Measurements from ENCODE around the gene DRP2. TPM values are rescaled to one million over a fixed set of nuclear protein-coding genes. Genes with fewer than 3 reads are reported as not detected.

Gene DRP2
- total RNA-seq, 1 experiment from 2014 or later = 0.04 TPM

GRCh38 chrX:101229170-101229569 lies 9.6 kb downstream of the DRP2 start:
- Mint-ChIP-seq H3K9me3 (peaks cover 50 to 51% of the 10 kb centered on the region in 2 experiments), H3K36me3 (ENCODE audit: insufficient read depth in 1 of 3, low read depth in 3 of 3) (no peaks in the 10 kb centered on the region; a peak in 1 of 7 replicates), H3K27me3 (ENCODE audit: low read depth) (peaks cover 3% of the 10 kb centered on the region), H3K4me1 (peaks cover 3 to 6% of the 10 kb centered on the region in 2 experiments; a peak in 3 of 4 replicates), H3K27ac (no peak overlapping the region), H3K4me3 (no peak overlapping the region)
- Histone ChIP-seq H2BK20ac (ENCODE audit: low read depth, low read length, poor library complexity, severe bottlenecking) (no peak overlapping the region), H2BK120ac (ENCODE audit: low read depth, low read length, poor library complexity, severe bottlenecking) (no peak overlapping the region), H3K23me2 (ENCODE audit: insufficient read length, low read depth, low read length, poor library complexity, severe bottlenecking) (no peaks in the 10 kb centered on the region), H4K5ac (ENCODE audit: insufficient read length, low read depth, low read length) (no peak overlapping the region), H4K20me1 (ENCODE audit: control insufficient read depth, insufficient read depth, insufficient read length) (no peaks in the 10 kb centered on the region), H3K9me3 (ENCODE audit: control insufficient read depth, low read depth, low read length) (peaks cover 24% of the 10 kb centered on the region), H4K8ac (replicated peaks; ENCODE audit: insufficient read length, low read depth, low read length) (no peak overlapping the region), H3K79me1 (ENCODE audit: insufficient read depth, low read depth, low read length, poor library complexity, severe bottlenecking) (no peaks in the 10 kb centered on the region), H3K27me3 (ENCODE audit: insufficient read depth, low read length) (no peaks in the 10 kb centered on the region), H2AK5ac (ENCODE audit: insufficient read length, low read length) (no peak overlapping the region), H2BK5ac (ENCODE audit: insufficient read length, low read length) (no peak overlapping the region), H3K4me1 (ENCODE audit: insufficient read depth, low read length) (no peaks in the 10 kb centered on the region), H3K56ac (ENCODE audit: insufficient read length, low read depth, low read length) (no peak overlapping the region), H3K4me2 (ENCODE audit: insufficient read depth, insufficient read length, low read length) (no peak overlapping the region), H2BK12ac (ENCODE audit: insufficient read length, low read depth, low read length) (no peak overlapping the region), H3K23ac (ENCODE audit: insufficient read length, low read depth, low read length) (no peak overlapping the region), H3K14ac (ENCODE audit: insufficient read depth, low read length) (no peak overlapping the region), H3K9ac (ENCODE audit: extremely low read depth, insufficient read length, low read length) (no peak overlapping the region), H3T11ph (ENCODE audit: low read length) (no peak overlapping the region), H3K27ac (ENCODE audit: insufficient read length, low read depth, low read length) (no peak overlapping the region), H4K91ac (ENCODE audit: insufficient read length, low read depth, low read length) (no peak overlapping the region), H3K4ac (ENCODE audit: low read depth, low read length) (no peak overlapping the region), H3K79me2 (ENCODE audit: insufficient read depth, low read length) (no peaks in the 10 kb centered on the region), H2AFZ (ENCODE audit: low read length) (no peak overlapping the region), H2BK15ac (ENCODE audit: low read depth, low read length) (no peak overlapping the region), H3K18ac (ENCODE audit: insufficient read length, low read depth, low read length) (no peak overlapping the region)
- TF ChIP-seq CTCF (conservative IDR thresholded peaks at IDR 0.05) = no peak
- no peak for DNase-seq
- no CpG with 5 or more reads among the region's 1 CpG for WGBS (ENCODE audit: extremely low coverage, insufficient read length, low lambda C conversion rate)

Data from H9 (cell line).